MM.1S (cell line): ENCODE measurements around the gene PHLPP2.

ENCODE experiments used
- DNase-seq: peaks from one replicate; pipeline ENCODE4 v3.0.0-alpha.2; 2015
- H2AFZ ChIP-seq: fragments of 300-600 bp; sonication (generic); 2 replicates; pipeline ENCODE4 v1.6.0; 2016; ENCODE audit warnings: antibody characterized with exemption, low read length
- H3F3A ChIP-seq: fragments of 300-600 bp; sonication (generic); 2 replicates; pipeline ENCODE4 v1.6.1; 2016; ENCODE audit warnings: mild to moderate bottlenecking, antibody characterized with exemption, low read length, moderate library complexity, mixed read lengths; ENCODE audit not compliant: insufficient read depth
- H3K27ac ChIP-seq: fragments of 300-600 bp; sonication (generic); 2 replicates; pipeline ENCODE4 v1.5.1; 2016; ENCODE audit warnings: mild to moderate bottlenecking, low read length
- H3K27me3 ChIP-seq: fragments of 300-600 bp; sonication (generic); replicated peaks from 2 replicates; pipeline ENCODE4 v1.6.0; 2016; ENCODE audit warnings: low read length; ENCODE audit not compliant: insufficient read depth
- H3K36me3 ChIP-seq: fragments of 300-600 bp; sonication (generic); replicated peaks from 2 replicates; pipeline ENCODE4 v1.6.1; 2016; ENCODE audit warnings: mild to moderate bottlenecking, low read length, mixed read lengths; ENCODE audit not compliant: insufficient read depth
- H3K4me1 ChIP-seq: fragments of 300-600 bp; sonication (generic); 2 replicates; pipeline ENCODE4 v1.6.1; 2016; ENCODE audit warnings: low read length, mixed read lengths
- H3K4me2 ChIP-seq: fragments of 300-600 bp; sonication (generic); 2 replicates; pipeline ENCODE4 v1.6.0; 2016; ENCODE audit warnings: low read depth, low read length
- H3K4me3 ChIP-seq: fragments of 300-600 bp; sonication (generic); 2 replicates; pipeline ENCODE4 v1.5.1; 2016; ENCODE audit warnings: low read length, mixed read lengths
- H3K79me2 ChIP-seq: fragments of 300-600 bp; sonication (generic); 2 replicates; pipeline ENCODE4 v1.6.1; 2016; ENCODE audit warnings: mixed run types, low read length, mixed read lengths
- H3K9ac ChIP-seq: fragments of 300-600 bp; sonication (generic); 2 replicates; pipeline ENCODE4 v1.6.1; 2016; ENCODE audit warnings: low read length, mixed read lengths
- H3K9me2 ChIP-seq: fragments of 300-600 bp; sonication (generic); replicated peaks from 2 replicates; pipeline ENCODE4 v1.6.1; 2016; ENCODE audit warnings: mild to moderate bottlenecking, low read length, mixed read lengths; ENCODE audit not compliant: insufficient read depth
- H3K9me3 ChIP-seq: fragments of 300-600 bp; sonication (generic); replicated peaks from 2 replicates; pipeline ENCODE4 v1.6.1; 2016; ENCODE audit warnings: mild to moderate bottlenecking, low read length, mixed read lengths; ENCODE audit not compliant: insufficient read depth
- H4K20me1 ChIP-seq: fragments of 300-600 bp; sonication (generic); 2 replicates; pipeline ENCODE4 v1.6.1; 2016; ENCODE audit warnings: mild to moderate bottlenecking, low read length, moderate library complexity, mixed read lengths; ENCODE audit not compliant: insufficient read depth
- EZH2 ChIP-seq: fragments of 300-600 bp; sonication (generic); optimal IDR thresholded peaks from 2 replicates; pipeline ENCODE3; 2017; ENCODE audit warnings: low read depth, mild to moderate bottlenecking, antibody characterized with exemption, low read length, mixed read lengths
- EZH2phosphoT487 ChIP-seq: fragments of 300-600 bp; sonication (generic); IDR thresholded peaks from 2 replicates; pipeline ENCODE4 v1.6.1; 2018; ENCODE audit warnings: antibody characterized with exemption, low read length
- TF ChIP-seq, protein P1 (sequence below): fragments of 300-600 bp; sonication (generic); IDR thresholded peaks from 2 replicates; pipeline ENCODE4 v1.5.1; 2016; ENCODE audit warnings: antibody characterized with exemption, low read length, mixed read lengths

PHLPP2 gene

DNA sequence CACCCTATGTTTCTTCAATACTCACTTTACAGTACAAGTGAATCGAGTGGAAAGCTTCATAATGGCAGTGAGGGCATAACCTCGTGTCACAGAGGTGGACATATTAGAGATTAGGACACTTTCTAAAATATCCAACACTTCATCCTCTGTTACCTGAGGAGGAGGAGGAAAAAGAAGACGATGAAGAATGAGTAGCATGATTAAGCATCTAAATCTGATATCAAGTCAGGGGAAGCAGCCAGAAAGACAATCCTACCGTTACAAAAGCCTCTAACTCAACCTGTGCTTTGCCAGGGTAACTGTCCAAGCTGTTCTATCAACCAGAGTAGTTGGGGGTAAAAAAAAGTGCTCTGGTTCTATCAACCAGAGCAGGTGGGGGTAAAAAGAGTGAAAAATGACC is 23.7 kb upstream of the PHLPP2 start:
- H3K4me2 ChIP-seq = no peak overlapping the region
- TF ChIP-seq, protein P1, sequence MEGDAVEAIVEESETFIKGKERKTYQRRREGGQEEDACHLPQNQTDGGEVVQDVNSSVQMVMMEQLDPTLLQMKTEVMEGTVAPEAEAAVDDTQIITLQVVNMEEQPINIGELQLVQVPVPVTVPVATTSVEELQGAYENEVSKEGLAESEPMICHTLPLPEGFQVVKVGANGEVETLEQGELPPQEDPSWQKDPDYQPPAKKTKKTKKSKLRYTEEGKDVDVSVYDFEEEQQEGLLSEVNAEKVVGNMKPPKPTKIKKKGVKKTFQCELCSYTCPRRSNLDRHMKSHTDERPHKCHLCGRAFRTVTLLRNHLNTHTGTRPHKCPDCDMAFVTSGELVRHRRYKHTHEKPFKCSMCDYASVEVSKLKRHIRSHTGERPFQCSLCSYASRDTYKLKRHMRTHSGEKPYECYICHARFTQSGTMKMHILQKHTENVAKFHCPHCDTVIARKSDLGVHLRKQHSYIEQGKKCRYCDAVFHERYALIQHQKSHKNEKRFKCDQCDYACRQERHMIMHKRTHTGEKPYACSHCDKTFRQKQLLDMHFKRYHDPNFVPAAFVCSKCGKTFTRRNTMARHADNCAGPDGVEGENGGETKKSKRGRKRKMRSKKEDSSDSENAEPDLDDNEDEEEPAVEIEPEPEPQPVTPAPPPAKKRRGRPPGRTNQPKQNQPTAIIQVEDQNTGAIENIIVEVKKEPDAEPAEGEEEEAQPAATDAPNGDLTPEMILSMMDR = no peak
- TF ChIP-seq EZH2phosphoT487 = no peak
- TF ChIP-seq EZH2 = no peak
- H3K27me3 ChIP-seq = no peaks in the 10 kb centered on the region
- no peak overlapping the region for H2AFZ ChIP-seq
- H3K9ac ChIP-seq = no peak overlapping the region
- H4K20me1 ChIP-seq = no peaks in the 10 kb centered on the region; the same call in 1 of the 2 replicates
- H3K4me3 ChIP-seq = no peak overlapping the region
- 0 out of 2 replicates have a peak, but pooled peaks cover 5% of the 10 kb centered on the region for H3F3A ChIP-seq
- peaks cover under 1% of the 10 kb centered on the region; the same call in 1 of the 2 replicates for H3K36me3 ChIP-seq
- no peaks in the 10 kb centered on the region for H3K4me1 ChIP-seq
- H3K9me3 ChIP-seq = no peaks in the 10 kb centered on the region
- H3K79me2 ChIP-seq = no peaks in the 10 kb centered on the region
- H3K9me2 ChIP-seq = no peaks in the 10 kb centered on the region
- no peak for DNase-seq
- no peak overlapping the region for H3K27ac ChIP-seq

DNA sequence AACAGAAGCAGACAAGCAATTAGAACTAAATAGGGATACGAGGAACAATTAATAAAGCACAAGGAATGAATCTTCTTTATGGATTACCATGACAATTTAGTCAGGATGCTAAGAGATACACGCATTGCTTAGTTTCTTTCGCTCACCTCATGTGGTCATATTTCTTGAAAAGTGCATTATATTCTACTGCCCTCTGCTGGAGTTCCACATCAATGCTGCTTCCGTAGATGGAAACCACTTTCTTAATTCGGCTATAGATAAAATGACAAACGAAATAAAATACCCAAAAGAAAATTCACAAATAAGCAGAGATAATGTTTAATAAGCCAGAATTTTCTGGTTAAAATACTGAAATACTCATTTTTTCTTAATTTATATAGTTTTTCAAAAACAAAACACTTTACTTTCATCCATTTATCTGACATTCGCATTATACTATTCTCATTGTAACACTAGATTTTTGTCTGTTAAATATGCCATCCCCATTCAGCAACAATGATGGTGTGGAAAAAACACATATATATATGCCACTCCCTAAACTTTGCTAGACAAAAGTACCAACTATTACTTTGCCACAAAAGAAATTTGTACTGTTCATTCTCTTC is 22.0 kb upstream of the PHLPP2 start:
- no peaks in the 10 kb centered on the region for H3K9me2 ChIP-seq
- no peaks in the 10 kb centered on the region for H3K79me2 ChIP-seq
- TF ChIP-seq EZH2 = no peak
- TF ChIP-seq, protein P1 = peak; percentile 75
- no peak for TF ChIP-seq EZH2phosphoT487
- H3F3A ChIP-seq = 0 out of 2 replicates have a peak, but pooled peaks cover 5% of the 10 kb centered on the region
- H4K20me1 ChIP-seq = no peaks in the 10 kb centered on the region; the same call in 1 of the 2 replicates
- H3K4me2 ChIP-seq = no peak overlapping the region
- no peak overlapping the region for H3K4me3 ChIP-seq
- DNase-seq = peak; percentile 60
- no peaks in the 10 kb centered on the region for H3K9me3 ChIP-seq
- H3K36me3 ChIP-seq = peaks cover 4% of the 10 kb centered on the region
- H3K27me3 ChIP-seq = no peaks in the 10 kb centered on the region
- H3K9ac ChIP-seq = no peak overlapping the region
- H2AFZ ChIP-seq = no peak overlapping the region
- no peak overlapping the region for H3K27ac ChIP-seq
- no peaks in the 10 kb centered on the region for H3K4me1 ChIP-seq

DNA sequence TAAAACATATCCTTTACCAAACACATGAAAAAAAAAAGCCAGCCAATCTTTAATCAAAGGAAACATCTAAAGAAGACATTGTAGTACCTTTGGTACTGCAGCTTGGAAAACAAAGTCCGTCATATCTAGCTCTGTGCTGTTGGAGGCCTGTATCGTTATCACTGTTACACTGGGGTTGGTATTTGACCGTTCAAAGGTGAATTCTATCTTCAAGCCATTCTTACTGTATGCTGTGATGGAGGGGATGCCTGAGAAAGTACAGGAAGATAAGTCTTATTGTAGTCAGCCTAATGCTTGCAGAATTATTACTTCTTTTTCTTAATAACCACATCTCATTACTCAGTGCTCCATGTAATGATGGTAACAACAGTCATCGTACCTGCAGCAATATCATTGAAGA is 14.4 kb upstream of the PHLPP2 start:
- no peak overlapping the region for H3K4me3 ChIP-seq
- H3K9me2 ChIP-seq = no peaks in the 10 kb centered on the region
- no peaks in the 10 kb centered on the region for H3K9me3 ChIP-seq
- no peaks in the 10 kb centered on the region; the same call in 1 of the 2 replicates for H4K20me1 ChIP-seq
- H2AFZ ChIP-seq = no peak overlapping the region
- H3F3A ChIP-seq = no peaks in the 10 kb centered on the region
- no peak overlapping the region for H3K27ac ChIP-seq
- no peaks in the 10 kb centered on the region for H3K4me1 ChIP-seq
- no peak overlapping the region for H3K4me2 ChIP-seq
- H3K79me2 ChIP-seq = no peaks in the 10 kb centered on the region
- DNase-seq = no peak
- H3K9ac ChIP-seq = no peak overlapping the region
- no peaks in the 10 kb centered on the region for H3K27me3 ChIP-seq
- TF ChIP-seq EZH2 = no peak
- TF ChIP-seq, protein P1 = no peak
- no peak for TF ChIP-seq EZH2phosphoT487
- H3K36me3 ChIP-seq = peaks cover 14% of the 10 kb centered on the region
